Subcutaneous adipose tissue (tissue), 4 donors: ENCODE measurements around the gene NOC3L. TPM values are rescaled to one million over a fixed set of nuclear protein-coding genes. Genes with fewer than 3 reads are reported as not detected.

Experiments
- CTCF ChIP-seq: fragments of 450-650 bp; IDR thresholded peaks from one replicate; pipeline ENCODE4 v1.5.1; 2016; ENCODE audit warnings: low read depth, mild to moderate bottlenecking, control low read depth, antibody characterized with exemption, moderate library complexity
- total RNA-seq, 4 donors: library from RNA; depleted of rRNA; stranded (reverse); fragments of >200 nt; gene quantifications; one replicate each; pipeline ENCODE4 v1.1.0, GENCODE V29; 2016

The NOC3L gene
- total RNA-seq, 4 donors from 2014 or later, result 10.0 to 36.8 (median 16.0) TPM

GRCh38 chr10:94358480-94358879 lies 4.3 kb downstream of the NOC3L start:
- TF ChIP-seq CTCF, result no peak

GRCh38 chr10:94357193-94357592 lies 5.5 kb downstream of the NOC3L start:
- no peak for TF ChIP-seq CTCF

GRCh38 chr10:94355841-94356240 lies 6.9 kb downstream of the NOC3L start:
- TF ChIP-seq CTCF, result no peak

DNA sequence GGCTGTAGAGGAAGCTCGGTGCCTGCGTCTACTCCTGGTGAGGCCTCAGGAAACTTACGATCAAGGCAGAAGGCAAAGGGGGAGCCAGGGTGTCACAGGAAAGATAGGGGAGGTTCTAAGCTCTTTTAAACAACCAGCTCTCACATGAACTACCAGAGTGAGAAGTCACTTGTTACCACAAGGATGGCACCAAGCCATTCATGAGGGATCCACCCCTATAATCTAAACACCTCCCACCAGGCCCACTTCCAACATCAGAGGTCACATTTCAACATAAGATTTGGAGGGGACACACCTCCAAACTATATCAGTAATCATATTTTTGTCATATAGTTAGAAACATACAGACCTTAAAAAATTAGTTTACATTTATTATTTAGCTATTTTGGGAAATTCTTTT lies 9.4 kb downstream of the NOC3L start:
- no peak for TF ChIP-seq CTCF

- TF ChIP-seq CTCF, result no peak
Observed at GRCh38 chr10:94351089-94351488, 11.7 kb downstream of the NOC3L start.

- no peak for TF ChIP-seq CTCF
Observed at GRCh38 chr10:94349327-94349726, 13.4 kb downstream of the NOC3L start.

- no peak for TF ChIP-seq CTCF
Observed at GRCh38 chr10:94344522-94345122, 18.1 kb downstream of the NOC3L start.
